ENCODE data around the gene ADAM33.

ADAM33 gene

GRCh38 chr20:3647473-3647872 lies 34.3 kb downstream of the ADAM33 start:
- H3K4me3 ChIP-seq (replicated peaks in 1 of 2; ENCODE audit: low read depth in 2 of 2, low read length in 2 of 2): no peak overlapping the region
- no peak for DNase-seq (ENCODE audit: low read depth in 2 of 2)
- TF ChIP-seq CTCF (IDR thresholded peaks at IDR 0.05; ENCODE audit: low read depth, low read length): no peak

GRCh38 chr20:3646651-3647050 lies 35.2 kb downstream of the ADAM33 start:
- no peak for DNase-seq (ENCODE audit: low read depth in 2 of 2)
- no peak overlapping the region for H3K4me3 ChIP-seq (replicated peaks in 1 of 2; ENCODE audit: low read depth in 2 of 2, low read length in 2 of 2)
- TF ChIP-seq CTCF (IDR thresholded peaks at IDR 0.05; ENCODE audit: low read depth, low read length): no peak

- H3K4me3 ChIP-seq (replicated peaks in 1 of 2; ENCODE audit: low read depth in 2 of 2, low read length in 2 of 2): no peak overlapping the region
- no peak for TF ChIP-seq CTCF (IDR thresholded peaks at IDR 0.05; ENCODE audit: low read depth, low read length)
- peak in 1 of 2 donors; percentile 20 for DNase-seq (ENCODE audit: low read depth in 2 of 2)
Measured at GRCh38 chr20:3646067-3646440, 35.8 kb downstream of the ADAM33 start.

- H3K4me3 ChIP-seq (replicated peaks in 1 of 2; ENCODE audit: low read depth in 2 of 2, low read length in 2 of 2): no peak overlapping the region
- DNase-seq (ENCODE audit: low read depth in 2 of 2): no peak
- no peak for TF ChIP-seq CTCF (IDR thresholded peaks at IDR 0.05; ENCODE audit: low read depth, low read length)
Measured at GRCh38 chr20:3645309-3646066, 36.3 kb downstream of the ADAM33 start.

GRCh38 chr20:3640259-3640658 lies 41.6 kb downstream of the ADAM33 start:
- no peak for TF ChIP-seq CTCF (IDR thresholded peaks at IDR 0.05; ENCODE audit: low read depth, low read length)
- H3K4me3 ChIP-seq (replicated peaks in 1 of 2; ENCODE audit: low read depth in 2 of 2, low read length in 2 of 2): no peak overlapping the region
- DNase-seq (ENCODE audit: low read depth in 2 of 2): no peak

- peak in 1 of 2 donors; percentile 42 for DNase-seq (ENCODE audit: low read depth in 2 of 2)
- H3K4me3 ChIP-seq (replicated peaks in 1 of 2; ENCODE audit: low read depth in 2 of 2, low read length in 2 of 2): no peak overlapping the region
- TF ChIP-seq CTCF (IDR thresholded peaks at IDR 0.05; ENCODE audit: low read depth, low read length): no peak
Measured at GRCh38 chr20:3635346-3635745, 46.5 kb downstream of the ADAM33 start.
